Parathyroid adenoma (tissue), 2 donors: Measurements from ENCODE around the gene HSPB7.

ENCODE experiments used
- H2AFZ ChIP-seq: fragments of 300-600 bp; sonication (generic); one replicate; pipeline ENCODE4 v1.7.0; 2017; ENCODE audit warnings: antibody characterized with exemption, mild to moderate bottlenecking
- H3K27ac ChIP-seq: fragments of 300-600 bp; sonication (generic); one replicate; pipeline ENCODE4 v1.7.0; 2017
- H3K27me3 ChIP-seq: fragments of 300-600 bp; sonication (generic); one replicate; pipeline ENCODE4 v1.7.0; 2017; ENCODE audit warnings: low read length; ENCODE audit not compliant: control insufficient read depth, insufficient read depth
- H3K36me3 ChIP-seq: fragments of 300-600 bp; sonication (generic); one replicate; pipeline ENCODE4 v1.7.0; 2017; ENCODE audit warnings: low read length; ENCODE audit not compliant: control insufficient read depth, insufficient read depth
- H3K4me1 ChIP-seq: fragments of 300-600 bp; sonication (generic); one replicate; pipeline ENCODE4 v1.7.0; 2017; ENCODE audit warnings: control low read depth
- H3K4me2 ChIP-seq: fragments of 300-600 bp; sonication (generic); one replicate; pipeline ENCODE4 v1.7.0; 2017; ENCODE audit warnings: low read length
- H3K4me3 ChIP-seq: fragments of 300-600 bp; sonication (generic); one replicate; pipeline ENCODE4 v1.7.0; 2017; ENCODE audit warnings: low read depth, low read length
- H3K79me2 ChIP-seq: fragments of 300-600 bp; sonication (generic); one replicate; pipeline ENCODE4 v1.7.0; 2017; ENCODE audit warnings: control low read depth
- H3K9ac ChIP-seq: fragments of 300-600 bp; sonication (generic); one replicate; pipeline ENCODE4 v1.7.0; 2017; ENCODE audit warnings: mild to moderate bottlenecking
- H3K9me3 ChIP-seq: fragments of 300-600 bp; sonication (generic); one replicate; pipeline ENCODE4 v1.7.0; 2017; ENCODE audit warnings: low read length; ENCODE audit not compliant: control insufficient read depth
- CTCF ChIP-seq: fragments of 300-600 bp; sonication (generic); IDR thresholded peaks from one replicate; pipeline ENCODE4 v1.7.0; 2017; ENCODE audit warnings: antibody characterized with exemption, mild to moderate bottlenecking
- donor health status: primary hyperparathyroidism.

Gene HSPB7

DNA sequence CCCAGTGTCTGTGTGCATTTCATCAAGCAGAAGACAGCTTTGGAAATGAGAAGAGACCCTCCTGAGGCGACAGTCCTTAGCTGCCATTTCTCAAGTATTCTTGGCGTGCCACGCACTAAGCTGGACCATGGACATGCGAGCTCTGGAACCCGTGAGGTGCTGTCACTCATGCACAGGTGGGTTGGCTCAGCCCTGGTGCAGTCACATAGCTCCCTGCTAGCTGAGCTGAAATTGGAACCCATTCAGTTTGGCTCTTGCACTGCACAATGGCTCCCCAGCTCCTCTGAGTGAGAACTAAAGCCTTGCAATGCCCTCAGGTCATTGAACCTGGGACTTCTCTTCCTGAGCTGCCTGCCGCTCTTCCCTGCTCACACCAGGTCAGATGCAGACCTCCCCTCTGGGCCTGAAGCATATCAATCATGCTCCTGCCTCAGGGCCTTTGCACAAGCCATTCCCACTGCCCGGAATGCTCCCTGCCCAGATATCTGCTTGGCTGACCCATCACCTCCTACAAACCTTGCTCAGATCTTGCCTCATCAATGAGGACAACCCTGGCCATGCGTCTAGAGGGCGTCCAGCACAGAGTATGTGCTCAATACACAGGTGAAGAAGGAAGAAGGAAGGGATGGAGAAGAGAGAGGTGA, 20.1 kb downstream of the HSPB7 start:
- H3K36me3 ChIP-seq, result no peaks in the 10 kb centered on the region
- H3K27ac ChIP-seq, result no peak overlapping the region
- H2AFZ ChIP-seq, result no peak overlapping the region
- H3K9ac ChIP-seq, result no peak overlapping the region
- H3K27me3 ChIP-seq, result no peaks in the 10 kb centered on the region
- H3K9me3 ChIP-seq, result no peaks in the 10 kb centered on the region
- no peak overlapping the region for H3K4me2 ChIP-seq
- no peaks in the 10 kb centered on the region for H3K79me2 ChIP-seq
- no peaks in the 10 kb centered on the region for H3K4me1 ChIP-seq
- no peak overlapping the region for H3K4me3 ChIP-seq
- TF ChIP-seq CTCF, result no peak

DNA sequence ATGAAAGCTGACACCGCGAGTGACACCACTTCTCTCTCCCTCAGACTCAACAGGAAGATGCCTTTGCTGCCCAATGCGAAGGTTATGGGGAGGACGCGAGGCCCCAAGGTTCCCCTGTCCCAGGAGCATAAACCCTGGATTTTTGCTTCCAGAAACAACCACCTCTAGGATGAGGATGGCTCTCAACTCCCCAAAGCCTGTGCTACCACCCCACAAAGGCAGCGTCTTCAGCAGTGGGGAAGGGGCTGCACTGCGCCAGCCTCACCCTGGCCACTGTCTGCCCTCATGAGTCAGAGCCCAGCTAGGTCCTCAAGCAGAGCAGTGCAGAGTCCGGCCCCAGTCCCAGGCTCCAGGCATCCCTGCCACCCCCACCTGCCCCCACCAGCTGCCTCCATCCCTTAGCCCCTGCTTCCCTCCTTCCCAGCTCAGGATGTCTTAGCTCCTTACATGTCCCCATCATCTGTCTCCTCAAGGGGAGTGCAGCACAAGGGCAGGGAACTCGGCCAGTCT, 20.7 kb downstream of the HSPB7 start:
- no peak overlapping the region for H3K4me3 ChIP-seq
- no peak overlapping the region for H2AFZ ChIP-seq
- no peaks in the 10 kb centered on the region for H3K4me1 ChIP-seq
- H3K27me3 ChIP-seq, result no peaks in the 10 kb centered on the region
- no peak overlapping the region for H3K27ac ChIP-seq
- TF ChIP-seq CTCF, result no peak
- H3K4me2 ChIP-seq, result no peak overlapping the region
- H3K9me3 ChIP-seq, result no peaks in the 10 kb centered on the region
- no peaks in the 10 kb centered on the region for H3K36me3 ChIP-seq
- H3K79me2 ChIP-seq, result no peaks in the 10 kb centered on the region
- no peak overlapping the region for H3K9ac ChIP-seq

DNA sequence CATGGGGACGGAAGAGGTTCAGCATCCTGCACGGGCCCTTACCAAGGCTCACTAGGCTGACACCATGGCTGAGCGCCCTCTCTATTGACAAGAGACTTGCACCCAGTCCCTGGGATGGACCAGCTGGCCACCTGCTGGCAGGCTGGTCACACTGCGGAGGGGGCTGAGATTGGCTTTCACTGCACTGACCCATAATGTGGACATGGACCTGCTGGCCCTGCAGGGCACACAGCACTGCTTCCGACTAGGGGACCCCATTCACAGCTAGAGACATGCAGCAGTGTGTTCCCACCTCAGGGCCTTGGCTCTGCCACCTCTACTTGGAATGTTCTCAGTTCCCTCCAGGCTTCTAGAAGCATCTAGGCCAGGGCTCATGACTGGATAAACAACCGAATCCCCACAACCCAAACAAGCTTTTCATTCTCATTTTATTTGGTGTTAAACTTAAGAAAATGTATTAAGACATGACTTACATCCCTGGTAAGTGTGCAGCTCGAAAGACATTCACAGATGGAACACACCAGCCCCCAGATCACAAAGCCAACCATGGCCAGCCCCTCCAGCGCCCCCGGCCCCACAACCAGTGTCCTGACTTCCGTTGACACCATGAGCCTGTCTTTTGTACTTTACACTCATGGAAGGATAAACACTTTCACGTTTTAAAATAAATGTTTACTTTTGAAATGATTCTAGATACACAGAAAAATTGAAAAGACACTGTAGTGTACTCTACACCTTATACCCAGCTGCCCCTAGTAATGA, 23.1 kb downstream of the HSPB7 start:
- H3K27me3 ChIP-seq, result no peaks in the 10 kb centered on the region
- H3K4me1 ChIP-seq, result no peaks in the 10 kb centered on the region
- H3K79me2 ChIP-seq, result no peaks in the 10 kb centered on the region
- no peak overlapping the region for H3K4me3 ChIP-seq
- no peaks in the 10 kb centered on the region for H3K36me3 ChIP-seq
- peak; percentile 36 for TF ChIP-seq CTCF
- H3K9me3 ChIP-seq, result no peaks in the 10 kb centered on the region
- no peak overlapping the region for H2AFZ ChIP-seq
- no peak overlapping the region for H3K4me2 ChIP-seq
- H3K9ac ChIP-seq, result no peak overlapping the region
- H3K27ac ChIP-seq, result no peak overlapping the region

DNA sequence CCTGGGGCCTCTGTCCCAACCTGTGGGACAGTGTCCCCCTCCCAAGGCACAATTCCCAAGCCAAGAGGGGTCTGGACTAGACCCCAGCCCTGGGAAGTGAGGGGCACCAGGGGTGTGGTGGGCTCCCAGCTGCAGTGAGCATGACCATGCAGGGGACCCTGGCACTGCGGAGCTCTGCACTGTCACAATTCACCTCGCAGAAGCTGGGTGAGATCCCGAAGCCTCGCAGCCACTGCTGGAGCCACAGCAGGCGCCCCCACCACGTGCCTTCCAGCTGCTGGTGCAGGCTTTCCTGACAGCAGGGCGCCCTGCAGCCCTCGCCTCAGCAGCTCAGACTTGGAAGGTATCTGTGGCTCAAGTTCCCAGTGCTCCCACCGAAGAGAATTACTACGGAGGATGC, 23.8 kb downstream of the HSPB7 start:
- H3K4me1 ChIP-seq, result no peaks in the 10 kb centered on the region
- H3K79me2 ChIP-seq, result no peaks in the 10 kb centered on the region
- H2AFZ ChIP-seq, result no peak overlapping the region
- H3K4me3 ChIP-seq, result no peak overlapping the region
- no peaks in the 10 kb centered on the region for H3K27me3 ChIP-seq
- no peak overlapping the region for H3K9ac ChIP-seq
- no peak overlapping the region for H3K4me2 ChIP-seq
- no peaks in the 10 kb centered on the region for H3K9me3 ChIP-seq
- no peaks in the 10 kb centered on the region for H3K36me3 ChIP-seq
- TF ChIP-seq CTCF, result no peak
- H3K27ac ChIP-seq, result no peak overlapping the region
